ENCODE results near the gene CRYBG1. TPM values are rescaled to one million over a fixed set of nuclear protein-coding genes. Genes with fewer than 3 reads are reported as not detected.
"Not testable (repeated sequence)": the region's sequence is repeated elsewhere in the genome, so short reads cannot be mapped to it uniquely, and the experiment has no call there.

The CRYBG1 gene
- total RNA-seq, 1 donor = 11.9 TPM

DNA sequence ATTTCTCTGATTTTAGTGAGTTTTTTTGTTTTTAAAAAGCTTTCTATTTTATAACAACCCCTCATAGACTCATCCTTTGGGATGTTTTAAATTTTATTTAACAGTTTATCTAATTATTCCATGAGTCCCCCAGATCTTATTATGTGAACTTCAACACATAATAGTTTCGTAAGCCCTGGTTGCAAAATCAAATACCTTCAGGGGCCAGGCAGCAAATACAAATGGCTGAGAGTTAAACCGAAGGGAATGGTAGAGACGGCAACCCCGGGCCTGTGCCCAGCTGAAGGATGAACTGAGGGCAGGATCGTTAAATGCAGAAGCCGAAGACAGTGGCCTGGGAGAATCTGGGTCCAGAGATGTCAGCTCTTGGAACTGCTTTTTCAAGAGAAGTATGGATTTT is 180.4 kb downstream of the CRYBG1 start:
- no peak overlapping the region for H2AFZ ChIP-seq (ENCODE audit: low read length)
- H3K27ac ChIP-seq (ENCODE audit: low read depth, low read length) = no peak overlapping the region
- H3K36me3 ChIP-seq (ENCODE audit: insufficient read depth, low read length) = no peaks in the 10 kb centered on the region
- H3K4me1 ChIP-seq (ENCODE audit: insufficient read depth, low read length) = peaks cover 2% of the 10 kb centered on the region
- DNase-seq (ENCODE audit: insufficient read length, low spot score, missing footprints) = no peak
- H3K4me3 ChIP-seq (ENCODE audit: insufficient read depth, low read length) = no peak overlapping the region
- H3K79me2 ChIP-seq (ENCODE audit: insufficient read depth, low read length) = no peaks in the 10 kb centered on the region
- TF ChIP-seq, protein P1, sequence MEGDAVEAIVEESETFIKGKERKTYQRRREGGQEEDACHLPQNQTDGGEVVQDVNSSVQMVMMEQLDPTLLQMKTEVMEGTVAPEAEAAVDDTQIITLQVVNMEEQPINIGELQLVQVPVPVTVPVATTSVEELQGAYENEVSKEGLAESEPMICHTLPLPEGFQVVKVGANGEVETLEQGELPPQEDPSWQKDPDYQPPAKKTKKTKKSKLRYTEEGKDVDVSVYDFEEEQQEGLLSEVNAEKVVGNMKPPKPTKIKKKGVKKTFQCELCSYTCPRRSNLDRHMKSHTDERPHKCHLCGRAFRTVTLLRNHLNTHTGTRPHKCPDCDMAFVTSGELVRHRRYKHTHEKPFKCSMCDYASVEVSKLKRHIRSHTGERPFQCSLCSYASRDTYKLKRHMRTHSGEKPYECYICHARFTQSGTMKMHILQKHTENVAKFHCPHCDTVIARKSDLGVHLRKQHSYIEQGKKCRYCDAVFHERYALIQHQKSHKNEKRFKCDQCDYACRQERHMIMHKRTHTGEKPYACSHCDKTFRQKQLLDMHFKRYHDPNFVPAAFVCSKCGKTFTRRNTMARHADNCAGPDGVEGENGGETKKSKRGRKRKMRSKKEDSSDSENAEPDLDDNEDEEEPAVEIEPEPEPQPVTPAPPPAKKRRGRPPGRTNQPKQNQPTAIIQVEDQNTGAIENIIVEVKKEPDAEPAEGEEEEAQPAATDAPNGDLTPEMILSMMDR (IDR thresholded peaks at IDR 0.05; ENCODE audit: extremely low read depth, low read depth, low read length) = no peak
- H4K20me1 ChIP-seq (ENCODE audit: insufficient read depth, low read length) = no peaks in the 10 kb centered on the region
- H3K9me3 ChIP-seq (ENCODE audit: low read depth, low read length) = no peaks in the 10 kb centered on the region
- no peaks in the 10 kb centered on the region for H3K27me3 ChIP-seq (ENCODE audit: insufficient read depth, low read length)
- no peak overlapping the region for H3K4me2 ChIP-seq (ENCODE audit: insufficient read depth, low read length)

DNA sequence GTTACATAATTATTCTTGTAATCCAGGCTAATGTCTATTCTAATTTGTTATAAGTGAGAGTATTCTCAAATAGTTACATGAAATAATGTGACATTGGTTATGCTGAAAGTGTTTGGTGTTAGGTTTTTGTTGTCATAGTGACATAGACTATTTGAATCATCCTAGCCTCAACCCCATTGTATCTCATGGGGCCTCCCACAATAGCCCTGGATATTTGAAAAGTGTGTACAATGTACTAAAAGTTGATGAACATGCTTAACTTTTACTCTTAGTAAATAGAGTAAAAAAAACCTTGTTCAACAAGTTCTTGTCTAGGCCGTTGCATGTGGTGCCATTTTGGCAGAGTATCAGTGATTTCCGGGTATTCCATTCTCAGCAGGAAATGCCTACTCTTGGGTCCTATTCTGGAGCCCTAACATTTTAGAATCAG is 185.8 kb downstream of the CRYBG1 start:
- Histone ChIP-seq H4K20me1 (ENCODE audit: insufficient read depth, low read length) (no peaks in the 10 kb centered on the region), H3K4me1 (ENCODE audit: insufficient read depth, low read length) (peaks cover 27% of the 10 kb centered on the region), H3K4me3 (ENCODE audit: insufficient read depth, low read length) (peak overlapping the region; percentile 2), H2AFZ (ENCODE audit: low read length) (peak overlapping the region; percentile 25), H3K4me2 (ENCODE audit: insufficient read depth, low read length) (peak overlapping the region; percentile 64), H3K9me3 (ENCODE audit: low read depth, low read length) (no peaks in the 10 kb centered on the region), H3K27me3 (ENCODE audit: insufficient read depth, low read length) (no peaks in the 10 kb centered on the region), H3K79me2 (ENCODE audit: insufficient read depth, low read length) (no peaks in the 10 kb centered on the region), H3K36me3 (ENCODE audit: insufficient read depth, low read length) (no peaks in the 10 kb centered on the region), H3K27ac (ENCODE audit: low read depth, low read length) (peak overlapping the region; percentile 89)
- TF ChIP-seq, protein P1 (IDR thresholded peaks at IDR 0.05; ENCODE audit: extremely low read depth, low read depth, low read length) = no peak
- DNase-seq (ENCODE audit: insufficient read length, low spot score, missing footprints) = peak; percentile 84

DNA sequence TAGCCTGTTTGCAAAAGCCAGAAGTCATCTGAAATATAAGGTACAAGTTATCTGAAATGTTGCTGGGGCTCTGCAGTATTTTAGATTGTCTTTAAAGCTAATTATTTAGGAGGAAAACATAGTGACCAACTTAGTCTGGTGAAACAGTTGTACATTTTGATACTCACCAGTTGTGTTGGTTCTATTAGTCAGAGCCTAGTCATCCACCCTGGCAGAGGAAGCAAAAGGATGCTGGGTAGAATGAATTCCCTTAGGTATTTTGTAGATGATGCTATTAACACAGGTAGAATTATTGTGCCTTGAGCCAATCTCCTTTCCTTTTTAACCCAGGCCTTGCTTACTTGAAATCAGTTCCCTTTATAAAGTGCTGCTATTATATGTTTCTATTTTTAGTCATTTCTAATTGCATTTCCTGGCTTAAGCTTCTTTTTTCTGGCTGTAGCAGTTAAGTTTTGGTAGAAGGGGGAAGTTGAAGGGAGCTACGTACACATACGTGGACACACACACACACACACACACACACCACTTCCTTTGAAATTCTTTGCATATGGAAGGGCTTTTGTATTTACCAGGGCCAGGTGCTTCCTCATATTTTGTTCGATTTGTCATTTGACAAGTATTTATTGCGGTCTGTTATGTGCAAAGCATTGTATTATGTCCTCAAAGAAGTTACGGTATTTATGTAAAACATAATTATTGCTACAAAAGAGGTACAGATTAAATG is 186.3 kb downstream of the CRYBG1 start:
- H3K79me2 ChIP-seq (ENCODE audit: insufficient read depth, low read length) = no peaks in the 10 kb centered on the region
- H3K9me3 ChIP-seq (ENCODE audit: low read depth, low read length) = no peaks in the 10 kb centered on the region
- TF ChIP-seq, protein P1 (IDR thresholded peaks at IDR 0.05; ENCODE audit: extremely low read depth, low read depth, low read length) = no peak
- no peaks in the 10 kb centered on the region for H3K27me3 ChIP-seq (ENCODE audit: insufficient read depth, low read length)
- H4K20me1 ChIP-seq (ENCODE audit: insufficient read depth, low read length) = no peaks in the 10 kb centered on the region
- H3K4me3 ChIP-seq (ENCODE audit: insufficient read depth, low read length) = peak overlapping the region; percentile 2
- H3K4me2 ChIP-seq (ENCODE audit: insufficient read depth, low read length) = peak overlapping the region; percentile 64
- H3K4me1 ChIP-seq (ENCODE audit: insufficient read depth, low read length) = peaks cover 27% of the 10 kb centered on the region
- peak; percentile 83 for DNase-seq (ENCODE audit: insufficient read length, low spot score, missing footprints)
- H3K27ac ChIP-seq (ENCODE audit: low read depth, low read length) = peak overlapping the region; percentile 89
- H2AFZ ChIP-seq (ENCODE audit: low read length) = peak overlapping the region; percentile 25
- no peaks in the 10 kb centered on the region for H3K36me3 ChIP-seq (ENCODE audit: insufficient read depth, low read length)

DNA sequence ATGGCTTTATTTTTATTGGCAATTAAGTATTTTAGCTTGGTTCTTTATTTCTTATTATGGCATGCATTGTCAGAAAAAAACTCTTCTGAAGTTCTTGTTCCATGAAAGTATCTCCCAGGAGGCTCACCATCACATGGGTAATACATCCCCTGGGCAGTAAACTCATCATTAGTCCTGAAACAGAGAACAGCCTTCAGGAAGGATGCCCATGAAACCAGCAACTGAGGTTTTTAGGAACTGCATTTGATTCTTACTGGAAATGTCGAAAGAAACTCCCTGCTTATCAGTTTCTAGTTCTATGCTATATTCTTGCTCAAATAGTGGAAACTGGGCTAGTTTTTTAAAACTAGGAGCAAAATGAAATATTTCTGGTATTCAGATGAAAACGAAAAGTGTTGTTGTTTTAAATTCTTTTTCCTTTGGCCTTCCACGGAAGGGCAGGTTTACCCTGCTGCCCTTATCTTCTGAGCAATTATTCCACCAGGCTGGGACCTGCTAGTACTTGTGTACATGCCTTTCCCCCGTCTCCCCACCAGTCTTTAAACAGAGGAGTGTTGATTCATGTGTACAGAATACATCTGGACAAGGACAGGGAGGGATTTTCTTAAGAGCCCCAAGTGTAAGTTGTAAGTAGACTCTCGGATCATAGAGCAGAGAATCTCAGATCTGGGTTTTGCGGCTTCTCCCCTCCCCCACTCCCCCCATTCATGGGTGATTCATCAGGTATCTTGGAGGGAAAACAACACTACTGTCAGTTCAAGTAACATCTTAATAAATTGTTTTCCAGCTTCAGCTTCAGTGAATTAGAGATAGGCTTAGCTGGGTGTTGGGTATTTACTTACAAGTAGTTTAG is 187.3 kb downstream of the CRYBG1 start:
- no peak overlapping the region for H2AFZ ChIP-seq (ENCODE audit: low read length)
- TF ChIP-seq, protein P1 (IDR thresholded peaks at IDR 0.05; ENCODE audit: extremely low read depth, low read depth, low read length) = no peak
- peak overlapping the region; percentile 23 for H3K4me2 ChIP-seq (ENCODE audit: insufficient read depth, low read length)
- H3K4me3 ChIP-seq (ENCODE audit: insufficient read depth, low read length) = no peak overlapping the region
- no peaks in the 10 kb centered on the region for H3K9me3 ChIP-seq (ENCODE audit: low read depth, low read length)
- peak overlapping the region; percentile 89 for H3K27ac ChIP-seq (ENCODE audit: low read depth, low read length)
- no peak for DNase-seq (ENCODE audit: insufficient read length, low spot score, missing footprints)
- H3K27me3 ChIP-seq (ENCODE audit: insufficient read depth, low read length) = no peaks in the 10 kb centered on the region
- H3K36me3 ChIP-seq (ENCODE audit: insufficient read depth, low read length) = no peaks in the 10 kb centered on the region
- H4K20me1 ChIP-seq (ENCODE audit: insufficient read depth, low read length) = no peaks in the 10 kb centered on the region
- H3K79me2 ChIP-seq (ENCODE audit: insufficient read depth, low read length) = no peaks in the 10 kb centered on the region
- H3K4me1 ChIP-seq (ENCODE audit: insufficient read depth, low read length) = peaks cover 27% of the 10 kb centered on the region

DNA sequence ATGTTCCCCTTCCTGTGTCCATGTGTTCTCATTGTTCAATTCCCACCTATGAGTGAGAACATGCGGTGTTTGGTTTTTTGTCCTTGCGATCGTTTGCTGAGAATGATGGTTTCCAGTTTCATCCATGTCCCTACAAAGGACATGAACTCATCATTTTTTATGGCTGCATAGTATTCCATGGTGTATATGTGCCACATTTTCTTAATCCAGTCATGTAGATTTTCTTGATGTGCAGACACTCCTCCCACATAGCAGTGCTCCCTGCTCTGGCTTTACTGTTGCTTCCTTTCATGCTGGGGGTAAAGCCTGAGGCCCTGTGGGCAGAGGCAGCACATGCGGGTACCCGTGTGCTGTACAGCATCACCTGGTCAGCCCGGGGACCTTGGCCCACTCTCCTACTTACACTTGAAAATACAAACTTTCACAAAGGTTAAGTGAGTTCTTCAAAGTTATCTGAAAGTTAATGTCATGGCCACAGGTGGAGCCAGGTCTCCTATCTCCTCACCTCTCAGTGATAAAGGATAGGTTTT is 188.5 kb downstream of the CRYBG1 start:
- not testable (repeated sequence) for H2AFZ ChIP-seq (ENCODE audit: low read length); H3K9me3 ChIP-seq (ENCODE audit: low read depth, low read length); DNase-seq (ENCODE audit: insufficient read length, low spot score, missing footprints); H3K27me3 ChIP-seq (ENCODE audit: insufficient read depth, low read length); H3K4me2 ChIP-seq (ENCODE audit: insufficient read depth, low read length); H3K4me3 ChIP-seq (ENCODE audit: insufficient read depth, low read length); H3K36me3 ChIP-seq (ENCODE audit: insufficient read depth, low read length); H3K79me2 ChIP-seq (ENCODE audit: insufficient read depth, low read length); H4K20me1 ChIP-seq (ENCODE audit: insufficient read depth, low read length); H3K27ac ChIP-seq (ENCODE audit: low read depth, low read length)
- peaks cover 27% of the 10 kb centered on the region for H3K4me1 ChIP-seq (ENCODE audit: insufficient read depth, low read length)
